ENCODE data around the gene SPATA6L.

Gene SPATA6L

DNA sequence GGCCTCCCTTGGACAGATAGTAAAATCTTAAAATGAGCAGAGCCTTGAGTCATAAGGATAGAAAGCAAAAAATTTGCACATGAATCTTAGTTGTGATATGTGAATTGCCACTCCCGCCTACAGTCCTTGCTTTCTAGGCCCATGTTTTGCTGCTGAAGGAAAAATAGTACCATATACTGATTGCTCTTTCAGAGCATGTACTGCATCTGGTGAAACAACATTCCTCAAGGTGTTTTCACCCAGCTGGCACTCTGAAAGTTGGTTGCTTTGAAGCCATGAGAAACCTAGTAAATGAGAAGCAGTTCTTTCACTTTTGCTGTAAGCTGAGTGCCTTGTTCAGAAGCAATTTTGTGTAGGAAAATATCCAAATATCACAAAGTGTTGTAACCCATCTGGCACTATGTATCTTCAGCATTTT, 23.4 kb upstream of the SPATA6L start:
- peaks cover 9% of the 10 kb centered on the region; the same call in 1 of the 2 replicates for H3K79me2 ChIP-seq (ENCODE audit: insufficient read depth, low read length)
- peaks cover 15% of the 10 kb centered on the region; the same call in 1 of the 2 replicates for H3K36me3 ChIP-seq (ENCODE audit: insufficient read depth, low read length)

DNA sequence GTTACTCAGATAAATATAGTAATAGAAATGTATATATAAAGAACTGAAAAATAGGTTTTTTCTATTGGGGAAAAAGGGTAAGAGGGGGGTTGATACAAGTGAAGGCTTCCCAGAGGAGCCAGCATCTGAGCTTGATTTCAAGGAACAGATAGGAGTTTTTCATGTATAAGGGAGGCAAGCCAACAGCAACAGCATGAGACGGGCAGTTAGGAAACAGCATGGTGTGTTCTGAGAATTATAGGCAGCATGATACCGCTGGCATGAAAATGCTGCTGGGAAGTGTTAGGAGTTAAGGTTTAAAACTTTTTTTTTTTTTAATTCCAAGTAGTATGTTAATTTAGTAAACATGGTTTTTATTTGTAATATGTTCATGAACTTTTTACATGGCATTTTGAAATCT, 22.7 kb upstream of the SPATA6L start:
- no peak overlapping the region for H3K9ac ChIP-seq (ENCODE audit: low read depth, low read length, poor library complexity, severe bottlenecking)
- H3K4me3 ChIP-seq (ENCODE audit: low read length, poor library complexity, severe bottlenecking) = no peak overlapping the region
- TF ChIP-seq EZH2phosphoT487 (IDR thresholded peaks at IDR 0.05; ENCODE audit: borderline replicate concordance) (no peak), CTCF (conservative IDR thresholded peaks at IDR 0.05; ENCODE audit: low read length) (no peak)
- H3K79me2 ChIP-seq (ENCODE audit: insufficient read depth, low read length) = peaks cover 13% of the 10 kb centered on the region; the same call in 1 of the 2 replicates
- H3K27me3 ChIP-seq (ENCODE audit: insufficient read depth, low read length, poor library complexity, severe bottlenecking) = no peaks in the 10 kb centered on the region
- no peaks in the 10 kb centered on the region for H3F3A ChIP-seq (ENCODE audit: low read depth)
- no peaks in the 10 kb centered on the region for H3K9me3 ChIP-seq (ENCODE audit: insufficient read depth, low read depth, low read length)
- H2AFZ ChIP-seq (ENCODE audit: low read length) = no peak overlapping the region
- peaks cover 16% of the 10 kb centered on the region for H3K4me1 ChIP-seq (ENCODE audit: insufficient read depth, low read length, poor library complexity, severe bottlenecking)
- H4K20me1 ChIP-seq (ENCODE audit: insufficient read depth, low read length, poor library complexity, severe bottlenecking) = peaks cover 6% of the 10 kb centered on the region
- peaks cover 15% of the 10 kb centered on the region; the same call in 1 of the 2 replicates for H3K36me3 ChIP-seq (ENCODE audit: insufficient read depth, low read length)
- H3K4me2 ChIP-seq (ENCODE audit: low read depth, low read length, poor library complexity, severe bottlenecking) = no peak overlapping the region
- H3K9me2 ChIP-seq (replicated peaks; ENCODE audit: low read depth, low read length) = no peaks in the 10 kb centered on the region

More for the DNA sequence above, 23.4 kb upstream of the SPATA6L start:
- Histone ChIP-seq H3K4me3 (ENCODE audit: low read length, poor library complexity, severe bottlenecking) (no peak overlapping the region), H4K20me1 (ENCODE audit: insufficient read depth, low read length, poor library complexity, severe bottlenecking) (peaks cover 2% of the 10 kb centered on the region), H2AFZ (ENCODE audit: low read length) (no peak overlapping the region), H3K9me2 (replicated peaks; ENCODE audit: low read depth, low read length) (no peaks in the 10 kb centered on the region), H3K4me2 (ENCODE audit: low read depth, low read length, poor library complexity, severe bottlenecking) (peak overlapping the region; percentile 2), H3K4me1 (ENCODE audit: insufficient read depth, low read length, poor library complexity, severe bottlenecking) (peaks cover 12% of the 10 kb centered on the region), H3F3A (ENCODE audit: low read depth) (no peaks in the 10 kb centered on the region), H3K27me3 (ENCODE audit: insufficient read depth, low read length, poor library complexity, severe bottlenecking) (no peaks in the 10 kb centered on the region), H3K9ac (ENCODE audit: low read depth, low read length, poor library complexity, severe bottlenecking) (no peak overlapping the region), H3K9me3 (ENCODE audit: insufficient read depth, low read depth, low read length) (no peaks in the 10 kb centered on the region)
- no peak for TF ChIP-seq CTCF (conservative IDR thresholded peaks at IDR 0.05; ENCODE audit: low read length)
- TF ChIP-seq EZH2phosphoT487 (IDR thresholded peaks at IDR 0.05; ENCODE audit: borderline replicate concordance) = no peak

DNA sequence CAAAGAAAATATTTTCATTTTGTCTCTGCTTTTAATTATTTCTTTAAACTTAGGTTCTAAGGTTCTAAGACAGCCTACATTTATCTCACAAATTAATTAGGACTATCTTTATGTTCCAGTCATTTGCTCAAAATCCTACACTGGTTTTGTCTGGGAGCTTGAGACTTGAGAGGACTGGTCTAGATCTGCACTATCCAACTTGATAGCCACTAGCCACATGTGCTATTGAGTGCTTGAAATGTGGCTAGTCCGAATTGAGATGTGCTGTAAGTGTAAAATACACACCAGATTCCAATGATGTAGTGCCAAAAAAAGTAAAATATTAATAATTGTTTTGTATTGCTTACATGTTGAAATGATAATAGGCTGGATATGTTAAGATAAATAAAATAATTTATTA, 20.3 kb upstream of the SPATA6L start:
- H2AFZ ChIP-seq (ENCODE audit: low read length) = no peak overlapping the region
- H3K4me1 ChIP-seq (ENCODE audit: insufficient read depth, low read length, poor library complexity, severe bottlenecking) = peaks cover 22% of the 10 kb centered on the region
- no peaks in the 10 kb centered on the region for H3K27me3 ChIP-seq (ENCODE audit: insufficient read depth, low read length, poor library complexity, severe bottlenecking)
- H3F3A ChIP-seq (ENCODE audit: low read depth) = no peaks in the 10 kb centered on the region
- H4K20me1 ChIP-seq (ENCODE audit: insufficient read depth, low read length, poor library complexity, severe bottlenecking) = peaks cover 13% of the 10 kb centered on the region
- H3K9me3 ChIP-seq (ENCODE audit: insufficient read depth, low read depth, low read length) = no peaks in the 10 kb centered on the region
- H3K79me2 ChIP-seq (ENCODE audit: insufficient read depth, low read length) = peaks cover 28% of the 10 kb centered on the region; the same call in 1 of the 2 replicates
- H3K36me3 ChIP-seq (ENCODE audit: insufficient read depth, low read length) = peaks cover 15% of the 10 kb centered on the region; the same call in 1 of the 2 replicates
- TF ChIP-seq EZH2phosphoT487 (IDR thresholded peaks at IDR 0.05; ENCODE audit: borderline replicate concordance) (no peak), CTCF (conservative IDR thresholded peaks at IDR 0.05; ENCODE audit: low read length) (no peak)
- H3K4me3 ChIP-seq (ENCODE audit: low read length, poor library complexity, severe bottlenecking) = peak overlapping the region; percentile 26
- peak overlapping the region; percentile 55 for H3K4me2 ChIP-seq (ENCODE audit: low read depth, low read length, poor library complexity, severe bottlenecking)
- H3K9me2 ChIP-seq (replicated peaks; ENCODE audit: low read depth, low read length) = no peaks in the 10 kb centered on the region
- peak overlapping the region; percentile 25 for H3K9ac ChIP-seq (ENCODE audit: low read depth, low read length, poor library complexity, severe bottlenecking)

All from Loucy (cell line).